CD4-positive, alpha-beta memory T cell (primary cell): ENCODE results near the gene SEC61A2. TPM values are rescaled to one million over a fixed set of nuclear protein-coding genes. Genes with fewer than 3 reads are reported as not detected.

ENCODE experiments used
- CTCF ChIA-PET: fragments of 350-600 bp; sonication (Branson Sonifier 250); formaldehyde crosslinking; loops from one replicate; lab custom pipeline; 2021; ENCODE audit warnings: inconsistent platforms; ENCODE audit not compliant: partially characterized antibody; lab: Charles Lee
- POLR2A ChIA-PET: fragments of 350-600 bp; sonication (Branson Sonifier 250); formaldehyde crosslinking; loops from one replicate; lab custom pipeline; 2021; ENCODE audit not compliant: partially characterized antibody; lab: Charles Lee
- DNase-seq, 5 donors: peaks; one replicate each; pipeline versions ENCODE4 v3.0.0 to v3.0.0-alpha.2; 2020 to 2022; ENCODE audit warnings: mixed read lengths in 1 of 5
- H3K27ac ChIP-seq: one replicate; pipeline ENCODE4 v1.7.0; 2013; ENCODE audit warnings: low read depth, low read length
- H3K27me3 ChIP-seq: 2 replicates; pipeline ENCODE4 v1.7.0; 2013; ENCODE audit warnings: mild to moderate bottlenecking, low read length, moderate library complexity; ENCODE audit not compliant: insufficient read depth
- H3K36me3 ChIP-seq: 2 replicates; pipeline ENCODE4 v1.7.0; 2013; ENCODE audit warnings: mild to moderate bottlenecking, low read length, moderate library complexity; ENCODE audit not compliant: insufficient read depth
- H3K4me1 ChIP-seq: 2 replicates; pipeline ENCODE4 v1.7.0; 2013; ENCODE audit warnings: mild to moderate bottlenecking, low read length, moderate library complexity; ENCODE audit not compliant: insufficient read depth
- H3K4me3 ChIP-seq, 2 donors: one replicate each; pipeline ENCODE4 v1.7.0; 2013; ENCODE audit warnings: low read length in 2 of 2, mild to moderate bottlenecking in 1 of 2
- H3K9me3 ChIP-seq, 2 donors: one replicate each; pipeline ENCODE4 v1.7.0; 2013; ENCODE audit warnings: low read length in 2 of 2, control low read depth in 1 of 2; ENCODE audit not compliant: control insufficient read depth in 1 of 2
- H3K27ac Mint-ChIP-seq, 7 donors: one replicate each; pipeline ENCODE4 v1.8.0; 2020 to 2021; ENCODE audit warnings: mixed read lengths in 7 of 7, mild to moderate bottlenecking in 6 of 7, inconsistent platforms in 3 of 7, moderate library complexity in 3 of 7
- H3K27me3 Mint-ChIP-seq, 2 donors: one replicate each; pipeline ENCODE4 v1.8.0; 2020 to 2021; ENCODE audit warnings: mixed read lengths in 2 of 2
- H3K36me3 Mint-ChIP-seq, 2 donors: one replicate each; pipeline ENCODE4 v1.8.0; 2020 to 2021; ENCODE audit warnings: mixed read lengths in 2 of 2, inconsistent platforms in 1 of 2, mild to moderate bottlenecking in 1 of 2
- H3K4me1 Mint-ChIP-seq, 4 donors: one replicate each; pipeline ENCODE4 v1.8.0; 2020 to 2021; ENCODE audit warnings: mixed read lengths in 4 of 4, mild to moderate bottlenecking in 1 of 4
- H3K4me3 Mint-ChIP-seq, 8 donors: one replicate each; pipeline ENCODE4 v1.8.0; 2020 to 2021; ENCODE audit warnings: mixed read lengths in 8 of 8, mild to moderate bottlenecking in 7 of 8, moderate library complexity in 6 of 8, inconsistent platforms in 3 of 8
- H3K9me3 Mint-ChIP-seq, 8 donors: one replicate each; pipeline ENCODE4 v1.8.0; 2020 to 2021; ENCODE audit warnings: mixed read lengths in 8 of 8, mild to moderate bottlenecking in 5 of 8, inconsistent platforms in 3 of 8, moderate library complexity in 1 of 8
- intact Hi-C: fragments of 100-400 bp; cut with micrococcal nuclease; formaldehyde crosslinking; loops from one replicate; pipeline ENCODE4 v1.15.1; 2023
- polyA plus RNA-seq, 2 donors: library from polyadenylated mRNA; unstranded; fragments of 300-500 nt; fragmentation: Illumina TruSeq; gene quantifications; one replicate each; pipeline ENCODE4 v1.2.3, GENCODE V29; 2021
- total RNA-seq, 2 experiments: library from RNA; stranded (reverse); gene quantifications; one replicate each; pipeline ENCODE4 v1.2.3, GENCODE V29; 2021

The SEC61A2 gene
- total and polyA plus RNA-seq, 4 experiments from 2014 or later: 1.0 to 13.4 (median 7.1) TPM

- Mint-ChIP-seq H3K36me3 (peaks cover under 1 to 16% of the 10 kb centered on the region in 2 donors), H3K27ac (peak overlapping the region; percentile 66 to 96 (median 78)), H3K9me3 (no peaks in the 10 kb centered on the region), H3K4me3 (peak overlapping the region; percentile 88 to 93 (median 91)), H3K4me1 (peaks cover 11 to 33% (median 22%) of the 10 kb centered on the region in 4 donors), H3K27me3 (no peaks in the 10 kb centered on the region)
- DNase-seq: peak; percentile 33 to 55 (median 36)
- Histone ChIP-seq H3K9me3 (no peaks in the 10 kb centered on the region), H3K27me3 (no peaks in the 10 kb centered on the region), H3K36me3 (no peaks in the 10 kb centered on the region), H3K27ac (peak overlapping the region; percentile 72), H3K4me3 (peak overlapping the region; percentile 55 to 79), H3K4me1 (peaks cover 20% of the 10 kb centered on the region)
- POLR2A ChIA-PET: interaction anchor here (0.7 to 1.6 kb wide), 4 partner anchors 51 to 87 kb away, joined by 3 to 10 read pairs (median 4); partner anchors contain the start of genes CDC123, NUDT5 and UPF2
- CTCF ChIA-PET: no interaction called here
- intact Hi-C loops: loop anchor here (1.0 kb wide), 1 partner anchor 65 kb away; the partner anchor contains the start of gene NUDT5
Observed at GRCh38 chr10:12130237-12130872, 878 bp downstream of the SEC61A2 start.

GRCh38 chr10:12135631-12136030 is 6.2 kb downstream of the SEC61A2 start:
- H3K36me3 Mint-ChIP-seq: peaks cover 19 to 34% of the 10 kb centered on the region in 2 donors
- ChIA-PET POLR2A (no interaction called here), CTCF (no interaction called here)
- Histone ChIP-seq H3K36me3 (peaks cover 6% of the 10 kb centered on the region), H3K9me3 (no peaks in the 10 kb centered on the region), H3K4me1 (peaks cover 8% of the 10 kb centered on the region), H3K4me3 (no peak overlapping the region), H3K27me3 (no peaks in the 10 kb centered on the region), H3K27ac (no peak overlapping the region)
- peak overlapping the region in 1 of 7 donors; percentile 10 for H3K27ac Mint-ChIP-seq
- no peaks in the 10 kb centered on the region for H3K9me3 Mint-ChIP-seq
- no peak overlapping the region for H3K4me3 Mint-ChIP-seq
- peaks cover 2 to 12% (median 8%) of the 10 kb centered on the region in 4 donors for H3K4me1 Mint-ChIP-seq
- no peaks in the 10 kb centered on the region for H3K27me3 Mint-ChIP-seq
- intact Hi-C loops: no loop called here
- DNase-seq: no peak

- H3K27ac ChIP-seq: no peak overlapping the region
- H3K9me3 Mint-ChIP-seq: no peaks in the 10 kb centered on the region
- H3K4me1 ChIP-seq: no peaks in the 10 kb centered on the region
- intact Hi-C loops: no loop called here
- peaks cover 16% of the 10 kb centered on the region for H3K36me3 ChIP-seq
- ChIA-PET POLR2A (interaction anchor here (0.6 kb wide), 1 partner anchor 211 kb away, joined by 3 read pairs; no protein-coding TSS in a partner anchor), CTCF (no interaction called here)
- H3K27me3 Mint-ChIP-seq: no peaks in the 10 kb centered on the region
- peaks cover 0 to 3% (median 0%) of the 10 kb centered on the region in 4 donors for H3K4me1 Mint-ChIP-seq
- peaks cover 53 to 56% of the 10 kb centered on the region in 2 donors for H3K36me3 Mint-ChIP-seq
- DNase-seq: no peak
- H3K27ac Mint-ChIP-seq: no peak overlapping the region
- no peak overlapping the region for H3K4me3 ChIP-seq
- no peaks in the 10 kb centered on the region for H3K27me3 ChIP-seq
- no peak overlapping the region for H3K4me3 Mint-ChIP-seq
- no peaks in the 10 kb centered on the region for H3K9me3 ChIP-seq
Observed at GRCh38 chr10:12140038-12140437, 10.6 kb downstream of the SEC61A2 start.

GRCh38 chr10:12144538-12144937 is 15.1 kb downstream of the SEC61A2 start:
- DNase-seq: no peak
- H3K27ac Mint-ChIP-seq: peak overlapping the region in 1 of 7 donors; percentile 68
- Histone ChIP-seq H3K27me3 (no peaks in the 10 kb centered on the region), H3K9me3 (no peaks in the 10 kb centered on the region), H3K36me3 (peaks cover 14% of the 10 kb centered on the region), H3K4me3 (no peak overlapping the region), H3K4me1 (no peaks in the 10 kb centered on the region), H3K27ac (no peak overlapping the region)
- peaks cover 0 to 3% (median 0%) of the 10 kb centered on the region in 4 donors for H3K4me1 Mint-ChIP-seq
- peaks cover 43 to 56% of the 10 kb centered on the region in 2 donors for H3K36me3 Mint-ChIP-seq
- H3K9me3 Mint-ChIP-seq: no peaks in the 10 kb centered on the region
- no peak overlapping the region for H3K4me3 Mint-ChIP-seq
- intact Hi-C loops: no loop called here
- ChIA-PET CTCF (no interaction called here), POLR2A (no interaction called here)
- H3K27me3 Mint-ChIP-seq: no peaks in the 10 kb centered on the region

GRCh38 chr10:12150163-12150562 is 20.7 kb downstream of the SEC61A2 start:
- ChIA-PET CTCF (no interaction called here), POLR2A (no interaction called here)
- Histone ChIP-seq H3K4me1 (no peaks in the 10 kb centered on the region), H3K36me3 (peaks cover 11% of the 10 kb centered on the region), H3K9me3 (no peaks in the 10 kb centered on the region), H3K4me3 (no peak overlapping the region), H3K27ac (no peak overlapping the region), H3K27me3 (no peaks in the 10 kb centered on the region)
- H3K4me3 Mint-ChIP-seq: no peak overlapping the region
- intact Hi-C loops: no loop called here
- H3K9me3 Mint-ChIP-seq: no peaks in the 10 kb centered on the region
- no peak for DNase-seq
- no peaks in the 10 kb centered on the region for H3K27me3 Mint-ChIP-seq
- H3K4me1 Mint-ChIP-seq: peaks cover 0 to 5% (median 0%) of the 10 kb centered on the region in 4 donors
- H3K36me3 Mint-ChIP-seq: peaks cover 24 to 48% of the 10 kb centered on the region in 2 donors
- H3K27ac Mint-ChIP-seq: no peak overlapping the region

- intact Hi-C loops: no loop called here
- Mint-ChIP-seq H3K4me3 (no peak overlapping the region), H3K27me3 (no peaks in the 10 kb centered on the region), H3K27ac (peak overlapping the region in 2 of 7 donors; percentile 5 to 25), H3K4me1 (peaks cover 0 to 7% (median 0%) of the 10 kb centered on the region in 4 donors), H3K36me3 (peaks cover 32 to 53% of the 10 kb centered on the region in 2 donors), H3K9me3 (no peaks in the 10 kb centered on the region)
- Histone ChIP-seq H3K4me1 (no peaks in the 10 kb centered on the region), H3K27ac (no peak overlapping the region), H3K4me3 (no peak overlapping the region), H3K36me3 (peaks cover 14% of the 10 kb centered on the region), H3K27me3 (no peaks in the 10 kb centered on the region), H3K9me3 (no peaks in the 10 kb centered on the region)
- ChIA-PET POLR2A (no interaction called here), CTCF (no interaction called here)
- DNase-seq: no peak
Observed at GRCh38 chr10:12154516-12154915, 25.0 kb downstream of the SEC61A2 start.

GRCh38 chr10:12156367-12157123 is 27.1 kb downstream of the SEC61A2 start:
- no peaks in the 10 kb centered on the region for H3K27me3 ChIP-seq
- H3K4me3 Mint-ChIP-seq: no peak overlapping the region
- H3K27me3 Mint-ChIP-seq: no peaks in the 10 kb centered on the region
- no peaks in the 10 kb centered on the region for H3K4me1 ChIP-seq
- ChIA-PET CTCF (no interaction called here), POLR2A (no interaction called here)
- H3K9me3 Mint-ChIP-seq: no peaks in the 10 kb centered on the region
- H3K4me3 ChIP-seq: no peak overlapping the region
- peaks cover 11% of the 10 kb centered on the region for H3K36me3 ChIP-seq
- H3K27ac Mint-ChIP-seq: peak overlapping the region in 3 of 7 donors; percentile 8 to 50 (median 9)
- intact Hi-C loops: no loop called here
- no peaks in the 10 kb centered on the region for H3K9me3 ChIP-seq
- peaks cover 24 to 54% of the 10 kb centered on the region in 2 donors for H3K36me3 Mint-ChIP-seq
- no peak for DNase-seq
- peaks cover 0 to 5% (median 0%) of the 10 kb centered on the region in 4 donors for H3K4me1 Mint-ChIP-seq
- H3K27ac ChIP-seq: no peak overlapping the region
